ENCODE measurements around the gene CEP135. TPM values are rescaled to one million over a fixed set of nuclear protein-coding genes. Genes with fewer than 3 reads are reported as not detected.
A peak's percentile ranks its signal among the peaks of the same experiment; 100 is the strongest.

Gene CEP135
- total RNA-seq, 1 donor from 2014 or later = 16.8 TPM

GRCh38 chr4:55947254-55947882, 1.4 kb upstream of the CEP135 start:
- no peak for TF ChIP-seq CTCF (conservative IDR thresholded peaks at IDR 0.05)

GRCh38 chr4:55947912-55948725, 626 bp upstream of the CEP135 start:
- TF ChIP-seq CTCF (conservative IDR thresholded peaks at IDR 0.05) = no peak
- Mint-ChIP-seq H3K27ac (peak overlapping the region; percentile 82), H3K4me3 (peak overlapping the region; percentile 89), H3K36me3 (no peaks in the 10 kb centered on the region), H3K27me3 (peaks cover 5% of the 10 kb centered on the region), H3K4me1 (ENCODE audit: unreplicated experiment) (peaks cover 24% of the 10 kb centered on the region), H3K9me3 (no peaks in the 10 kb centered on the region)
- DNase-seq (ENCODE audit: extremely low spot score, unreplicated experiment) = no peak

More at GRCh38 chr4:55947254-55947882, 1.4 kb upstream of the CEP135 start:
- Mint-ChIP-seq H3K27ac (peak overlapping the region; percentile 82), H3K9me3 (no peaks in the 10 kb centered on the region), H3K36me3 (no peaks in the 10 kb centered on the region), H3K4me1 (ENCODE audit: unreplicated experiment) (peaks cover 24% of the 10 kb centered on the region), H3K27me3 (peaks cover 5% of the 10 kb centered on the region), H3K4me3 (peak overlapping the region; percentile 89)
- DNase-seq (ENCODE audit: extremely low spot score, unreplicated experiment) = no peak

GRCh38 chr4:55949482-55949802, 697 bp downstream of the CEP135 start:
- peaks cover 24% of the 10 kb centered on the region for H3K4me1 Mint-ChIP-seq (ENCODE audit: unreplicated experiment)
- peak overlapping the region; percentile 82 for H3K27ac Mint-ChIP-seq
- no peaks in the 10 kb centered on the region for H3K36me3 Mint-ChIP-seq

GRCh38 chr4:55951191-55951922, 2.6 kb downstream of the CEP135 start:
- peaks cover 8% of the 10 kb centered on the region for H3K36me3 Mint-ChIP-seq
- H3K4me1 Mint-ChIP-seq (ENCODE audit: unreplicated experiment) = peaks cover 24% of the 10 kb centered on the region
- no peaks in the 10 kb centered on the region for H3K9me3 Mint-ChIP-seq
- no peak for TF ChIP-seq CTCF (conservative IDR thresholded peaks at IDR 0.05)
- H3K27me3 Mint-ChIP-seq = no peaks in the 10 kb centered on the region
- DNase-seq (ENCODE audit: extremely low spot score, unreplicated experiment) = no peak
- no peak overlapping the region for H3K27ac Mint-ChIP-seq
- peak overlapping the region; percentile 53 for H3K4me3 Mint-ChIP-seq

More at GRCh38 chr4:55949482-55949802, 697 bp downstream of the CEP135 start:
- H3K9me3 Mint-ChIP-seq = no peaks in the 10 kb centered on the region
- TF ChIP-seq CTCF (conservative IDR thresholded peaks at IDR 0.05) = no peak
- H3K4me3 Mint-ChIP-seq = peak overlapping the region; percentile 89
- H3K27me3 Mint-ChIP-seq = no peaks in the 10 kb centered on the region
- DNase-seq (ENCODE audit: extremely low spot score, unreplicated experiment) = no peak

- TF ChIP-seq CTCF (conservative IDR thresholded peaks at IDR 0.05) = no peak
- Mint-ChIP-seq H3K4me1 (ENCODE audit: unreplicated experiment) (peaks cover 3% of the 10 kb centered on the region), H3K36me3 (peaks cover 8% of the 10 kb centered on the region), H3K27me3 (no peaks in the 10 kb centered on the region), H3K27ac (no peak overlapping the region), H3K4me3 (no peak overlapping the region), H3K9me3 (no peaks in the 10 kb centered on the region)
- DNase-seq (ENCODE audit: extremely low spot score, unreplicated experiment) = no peak
Observed at GRCh38 chr4:55955710-55956109, 7.0 kb downstream of the CEP135 start.

Data from type B pancreatic cell (in vitro differentiated cells).